ENCODE measurements around the gene DDX6. TPM values are rescaled to one million over a fixed set of nuclear protein-coding genes. Genes with fewer than 3 reads are reported as not detected.
"Not testable (repeated sequence)": the region's sequence is repeated elsewhere in the genome, so short reads cannot be mapped to it uniquely, and the experiment has no call there.

DDX6 gene
- total RNA-seq, 1 donor from 2014 or later: 258 TPM

DNA sequence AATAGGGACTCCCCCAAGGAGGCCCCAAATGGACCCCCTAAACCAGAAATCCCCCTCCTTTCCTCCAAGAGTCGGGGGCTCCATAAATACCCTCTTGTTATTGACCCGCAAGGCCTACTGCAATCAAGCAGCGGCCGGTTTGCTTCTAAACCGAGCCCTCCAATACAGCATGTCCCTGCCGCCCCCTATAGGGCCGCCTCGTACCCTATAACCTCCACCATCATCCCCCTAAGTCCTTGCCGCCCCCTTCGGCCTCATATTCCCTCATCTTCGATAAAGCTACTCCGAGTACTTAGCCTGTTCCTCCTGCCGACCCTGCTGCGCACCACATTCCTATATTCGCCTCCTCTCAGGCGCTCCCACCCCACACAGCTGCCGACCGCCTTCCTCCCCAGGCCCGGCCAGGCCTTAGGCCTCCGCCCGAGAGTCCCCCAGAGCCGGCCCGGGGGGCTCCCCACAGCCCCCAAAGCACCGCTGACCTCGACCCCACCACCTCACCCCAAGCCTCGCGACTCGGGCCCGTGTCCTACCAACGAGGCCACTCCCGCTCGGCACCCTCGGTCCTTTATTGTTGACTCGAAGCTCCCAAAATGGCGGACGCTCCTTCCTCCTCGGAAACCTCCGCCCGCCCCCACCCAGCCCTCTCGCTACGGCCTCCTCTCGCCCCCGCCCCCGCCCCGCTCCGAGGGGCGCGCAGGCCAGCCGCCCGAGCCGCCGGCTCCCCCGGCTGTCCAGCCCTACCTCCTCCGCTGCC lies 430 bp downstream of the DDX6 start:
- DNase-seq (ENCODE audit: low read depth): no peak

- DNase-seq (ENCODE audit: low read depth): peak; percentile 68
Observed at GRCh38 chr11:118789501-118790356, 1.2 kb downstream of the DDX6 start.

GRCh38 chr11:118786657-118787056 lies 4.3 kb downstream of the DDX6 start:
- DNase-seq (ENCODE audit: low read depth): no peak

DNA sequence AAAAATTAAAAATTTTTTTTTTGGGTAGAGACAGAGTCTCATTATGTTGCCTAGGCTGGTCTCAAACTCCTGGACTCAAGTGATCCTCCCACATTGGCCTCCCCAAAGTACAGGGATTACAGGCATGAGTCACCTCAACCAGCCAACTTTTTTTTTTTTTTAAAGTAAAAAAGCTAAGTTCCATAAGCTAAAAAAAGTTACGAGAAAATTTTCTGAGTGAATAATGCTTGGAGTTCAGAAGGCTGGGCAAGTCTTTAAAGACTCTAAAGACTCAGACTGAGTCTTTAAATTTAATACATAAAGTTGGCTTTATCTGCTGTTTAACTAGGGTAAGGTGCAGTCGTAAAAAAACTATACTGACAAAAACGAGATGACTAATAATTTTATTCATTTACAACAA lies 5.6 kb downstream of the DDX6 start:
- no peak for DNase-seq (ENCODE audit: low read depth)

- DNase-seq (ENCODE audit: low read depth): no peak
Observed at GRCh38 chr11:118783724-118784495, 7.1 kb downstream of the DDX6 start.

DNA sequence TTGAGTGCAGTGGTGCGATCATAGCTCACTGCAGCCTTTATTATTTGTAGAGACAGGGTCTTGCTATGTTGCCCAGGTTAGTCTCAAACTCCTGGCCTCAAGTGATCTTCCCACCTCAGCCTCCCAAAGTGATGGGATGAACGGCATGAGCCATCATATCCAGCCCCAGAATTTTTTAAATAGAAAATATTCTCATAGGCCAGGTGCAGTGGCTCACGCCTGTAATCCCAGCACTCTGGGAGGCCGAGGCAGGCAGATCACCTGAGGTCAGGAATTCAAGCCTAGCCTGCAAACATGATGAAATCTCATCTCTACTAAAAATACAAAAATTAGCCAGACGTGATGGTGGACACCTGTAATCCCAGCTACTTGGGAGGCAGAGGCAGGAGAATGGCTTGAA lies 7.6 kb downstream of the DDX6 start:
- not testable (repeated sequence) for DNase-seq (ENCODE audit: low read depth)

DNA sequence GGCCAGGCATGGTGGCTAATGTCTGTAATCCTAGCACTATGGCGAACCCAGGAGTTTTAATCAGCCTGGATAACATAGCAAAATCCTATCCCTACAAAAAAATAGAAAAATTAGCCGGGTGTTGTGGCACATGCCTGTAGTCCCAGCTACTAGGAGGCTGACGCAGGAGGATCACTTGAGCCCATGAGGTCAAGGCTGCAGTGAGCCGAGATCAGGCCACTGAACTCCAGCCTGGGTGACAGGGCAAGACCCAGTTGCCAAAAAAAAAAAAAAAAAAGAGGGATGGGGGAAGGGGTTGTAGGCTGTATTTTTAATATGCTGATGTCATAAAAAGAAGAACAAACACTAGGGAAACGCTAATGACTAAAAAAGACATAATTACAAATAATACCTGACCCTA lies 12.1 kb downstream of the DDX6 start:
- no peak for DNase-seq (ENCODE audit: low read depth)

GRCh38 chr11:118774032-118774431 lies 16.9 kb downstream of the DDX6 start:
- no peak for DNase-seq (ENCODE audit: low read depth)

DNA sequence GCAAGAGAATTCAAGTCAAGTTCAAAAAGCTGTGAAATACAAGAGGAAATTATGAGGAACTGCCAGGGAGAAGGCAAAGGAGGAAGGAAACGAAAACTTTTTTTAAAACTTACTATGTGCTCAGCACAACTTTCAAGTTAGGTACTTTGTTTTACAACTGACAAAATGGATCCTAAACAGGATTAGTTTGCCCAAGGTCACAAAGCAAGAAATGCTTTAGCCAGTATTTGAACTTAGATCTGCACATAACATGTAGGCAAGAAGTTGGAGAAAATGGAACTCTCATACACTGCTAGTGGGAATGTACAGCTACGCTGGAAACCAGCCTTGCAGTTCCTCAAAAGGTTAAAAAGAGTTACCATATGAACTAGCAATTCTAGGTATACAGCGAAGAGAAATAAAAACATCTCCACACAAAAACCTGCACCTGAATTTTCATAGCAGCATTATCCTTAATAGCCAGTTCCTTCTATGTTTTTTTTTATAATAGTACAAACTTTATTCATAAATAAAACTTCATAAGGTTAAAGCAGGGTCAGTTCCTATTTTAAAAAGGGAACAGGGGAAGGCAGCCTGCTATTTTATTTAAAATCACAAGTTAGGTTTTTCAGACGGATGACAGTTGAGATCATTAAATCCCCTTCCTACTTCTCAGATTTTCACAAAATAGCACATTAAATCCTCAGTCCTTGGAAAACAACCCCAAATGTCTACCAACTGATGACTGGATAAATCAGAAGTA lies 19.2 kb downstream of the DDX6 start:
- DNase-seq (ENCODE audit: low read depth): no peak

DNA sequence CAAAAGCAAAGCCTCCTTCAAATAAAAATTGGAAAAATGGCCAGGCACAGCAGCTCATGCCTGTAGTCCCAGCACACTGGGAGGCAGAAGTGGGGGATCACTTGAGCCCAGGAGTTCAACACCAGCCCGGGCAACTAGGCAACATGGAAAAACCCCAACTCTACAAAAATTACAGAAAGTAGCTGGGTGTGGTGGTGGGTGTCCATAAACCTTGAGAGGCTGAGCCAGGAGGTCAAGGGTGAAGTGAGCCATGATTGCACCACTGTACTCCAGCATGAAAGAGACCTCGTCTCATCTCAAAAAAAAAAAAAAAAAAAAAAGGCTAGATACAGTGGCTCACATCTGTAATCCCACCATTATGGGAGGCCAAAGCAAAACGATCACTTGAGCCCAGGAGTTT lies 22.3 kb downstream of the DDX6 start:
- no peak for DNase-seq (ENCODE audit: low read depth)

DNA sequence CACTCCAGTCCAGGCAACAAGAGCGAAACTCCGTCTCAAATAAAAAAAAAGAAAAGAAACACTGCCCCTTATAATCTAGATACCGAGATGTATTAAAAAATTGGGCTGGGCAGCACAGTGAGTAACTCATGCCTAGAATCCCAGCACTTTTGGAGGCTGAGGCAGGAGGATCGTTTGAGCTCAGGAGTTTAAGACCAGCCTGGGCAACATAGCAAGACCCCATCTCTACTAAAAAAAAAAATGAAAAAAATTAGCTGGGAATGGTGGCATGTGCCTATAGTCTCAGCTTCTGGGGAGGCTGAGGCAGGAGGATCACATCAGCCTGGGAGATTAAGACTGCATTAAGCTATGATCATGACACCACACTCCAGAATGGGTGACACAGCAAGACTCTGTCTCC lies 24.9 kb downstream of the DDX6 start:
- no peak for DNase-seq (ENCODE audit: low read depth)

- DNase-seq (ENCODE audit: low read depth): not testable (repeated sequence)
Observed at GRCh38 chr11:118765095-118765691, 25.8 kb downstream of the DDX6 start.

DNA sequence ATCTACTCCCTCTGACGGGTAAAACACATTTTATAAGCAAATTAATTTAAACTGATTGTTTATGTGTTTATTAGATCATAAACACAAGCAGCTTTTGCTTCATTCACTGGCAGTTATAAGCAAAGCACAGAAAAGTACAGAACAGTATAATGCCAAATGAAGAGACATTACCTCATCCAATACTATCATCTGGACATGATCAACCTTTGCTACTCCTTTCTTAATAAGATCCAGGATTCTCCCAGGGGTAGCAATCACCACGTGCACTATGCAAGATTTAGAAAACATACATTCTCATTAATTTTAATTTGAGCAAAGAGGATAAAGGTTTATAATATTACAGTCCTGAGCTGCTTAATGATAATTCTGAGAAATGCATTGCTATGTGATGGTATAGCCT lies 27.9 kb downstream of the DDX6 start:
- DNase-seq (ENCODE audit: low read depth): no peak

GRCh38 chr11:118761981-118762380 lies 29.0 kb downstream of the DDX6 start:
- not testable (repeated sequence) for DNase-seq (ENCODE audit: low read depth)

GRCh38 chr11:118757876-118758399 lies 33.0 kb downstream of the DDX6 start:
- peak; percentile 29 for DNase-seq (ENCODE audit: low read depth)

- no peak for DNase-seq (ENCODE audit: low read depth)
Observed at GRCh38 chr11:118752654-118753053, 38.3 kb downstream of the DDX6 start.

DNA sequence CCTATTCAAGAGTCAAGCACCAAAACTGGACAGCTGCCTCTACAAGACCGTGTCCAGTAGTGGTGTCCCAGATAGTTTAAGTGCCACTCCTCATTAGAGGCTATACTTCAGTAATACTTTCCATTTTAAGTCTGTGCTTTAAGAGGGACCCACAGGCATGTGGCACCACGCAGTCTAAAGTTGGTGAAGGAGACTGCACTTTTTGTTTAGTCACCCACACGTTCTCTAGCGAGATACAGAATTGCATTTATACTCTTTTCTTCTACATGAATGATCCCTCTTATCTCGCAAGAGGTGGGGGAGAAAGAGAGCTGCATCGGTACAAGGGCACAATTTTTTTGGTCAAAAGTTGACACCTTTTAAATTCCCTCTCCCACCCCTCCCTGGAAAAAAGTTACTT lies 41.5 kb downstream of the DDX6 start:
- no peak for DNase-seq (ENCODE audit: low read depth)

DNA sequence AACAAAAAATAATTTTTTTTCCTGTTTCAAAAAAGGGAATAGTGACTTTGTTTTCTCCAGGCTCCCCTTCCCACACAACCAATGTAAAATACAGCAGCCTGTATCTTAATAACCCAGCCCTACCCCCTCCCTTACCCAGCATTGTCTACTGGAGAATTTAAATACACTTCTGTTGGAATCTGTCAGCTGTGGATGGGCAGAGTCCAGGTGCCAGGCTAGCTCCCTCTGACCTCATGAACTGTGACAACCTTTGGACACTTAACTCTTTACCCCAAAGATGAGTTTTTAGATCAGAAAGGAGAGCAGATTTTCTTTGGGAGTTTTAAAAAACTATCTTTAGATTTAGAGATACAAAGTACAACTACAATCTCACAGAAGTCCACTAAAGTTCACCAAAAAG lies 42.9 kb downstream of the DDX6 start:
- DNase-seq (ENCODE audit: low read depth): no peak

DNA sequence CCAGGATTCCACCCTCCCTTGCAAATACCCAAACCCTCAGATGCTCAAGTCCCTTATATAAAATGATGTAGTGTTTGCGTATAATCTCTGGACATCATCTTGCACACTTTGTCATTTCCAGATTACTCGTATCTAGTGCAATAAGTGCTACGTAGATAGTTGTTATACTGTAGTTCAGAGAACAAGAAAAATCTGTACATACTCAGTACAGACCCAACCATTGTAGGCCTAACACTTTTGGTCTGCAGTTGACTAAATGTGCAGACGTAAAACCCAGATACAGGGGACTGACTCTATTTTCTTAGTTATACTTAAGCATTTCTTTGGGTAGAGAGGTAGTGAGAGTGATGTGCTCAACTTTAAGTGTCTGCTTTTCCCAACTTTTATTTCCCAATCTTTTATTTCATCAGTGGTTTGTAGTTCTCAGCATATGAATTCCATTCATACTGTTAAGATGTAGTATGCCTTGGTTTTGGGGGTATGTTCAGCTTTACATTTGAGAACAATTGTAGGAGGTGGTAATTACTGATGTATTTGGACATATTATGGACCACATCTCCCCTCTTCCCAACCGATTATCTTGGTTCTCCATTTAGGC lies 43.9 kb downstream of the DDX6 start:
- DNase-seq (ENCODE audit: low read depth): no peak

GRCh38 chr11:118744046-118744445 lies 46.9 kb downstream of the DDX6 start:
- no peak for DNase-seq (ENCODE audit: low read depth)

GRCh38 chr11:118742304-118742703 lies 48.7 kb downstream of the DDX6 start:
- DNase-seq (ENCODE audit: low read depth): no peak
